Keratinocyte (primary cell): ENCODE measurements around the gene TSPAN18. TPM values are rescaled to one million over a fixed set of nuclear protein-coding genes. Genes with fewer than 3 reads are reported as not detected.

Source experiments
- DNase-seq: peaks from one replicate; pipeline ENCODE4 v3.0.0-alpha.2; 2011; ENCODE audit warnings: low read depth, missing footprints, low spot score
- FAIRE-seq: peaks from 2 replicates; lab custom pipeline; 2011; peaks lifted over from hg19 to GRCh38; lab: Jason Lieb, UNC
- H2AFZ ChIP-seq: 2 replicates; pipeline ENCODE4 v1.6.0; 2012; ENCODE audit warnings: low read length, control low read depth, inconsistent platforms; ENCODE audit not compliant: control insufficient read depth
- H3K27ac ChIP-seq: 2 replicates; pipeline ENCODE4 v1.5.1; 2011; ENCODE audit warnings: low read length; ENCODE audit not compliant: control insufficient read depth, insufficient read depth
- H3K27me3 ChIP-seq: 3 replicates; pipeline ENCODE4 v1.6.0; 2011; ENCODE audit warnings: low read length; ENCODE audit not compliant: control insufficient read depth, insufficient read depth; ENCODE audit errors: extremely low read depth
- H3K36me3 ChIP-seq, 2 experiments: 2 replicates in 1 of 2; 3 replicates in 1 of 2; pipeline ENCODE4 v1.5.1; 2011; ENCODE audit warnings: low read length in 2 of 2, mild to moderate bottlenecking in 1 of 2; ENCODE audit not compliant: control insufficient read depth in 2 of 2, insufficient read depth in 2 of 2; ENCODE audit errors: extremely low read depth in 1 of 2
- H3K4me1 ChIP-seq: 3 replicates; pipeline ENCODE4 v1.5.1; 2011; ENCODE audit warnings: low read length; ENCODE audit not compliant: control insufficient read depth, insufficient read depth; ENCODE audit errors: extremely low read depth
- H3K4me2 ChIP-seq: 3 replicates; pipeline ENCODE4 v1.6.0; 2011; ENCODE audit warnings: low read depth, low read length; ENCODE audit not compliant: control insufficient read depth, insufficient read depth; ENCODE audit errors: extremely low read depth
- H3K4me3 ChIP-seq, 3 experiments: fragments of 200-600 bp in 1 of 3; sonication (generic) in 1 of 3; 2 replicates in 2 of 3; 3 replicates in 1 of 3; pipeline ENCODE4 v1.5.1; 2011 to 2016; ENCODE audit warnings: low read length in 3 of 3, mild to moderate bottlenecking in 3 of 3, control low read depth in 2 of 3, inconsistent platforms in 1 of 3, low read depth in 1 of 3, mixed read lengths in 1 of 3, mixed run types in 1 of 3, moderate library complexity in 1 of 3; ENCODE audit not compliant: control insufficient read depth in 2 of 3, insufficient read depth in 2 of 3; ENCODE audit errors: extremely low read depth in 1 of 3
- H3K79me2 ChIP-seq: 2 replicates; pipeline ENCODE4 v1.6.0; 2012; ENCODE audit warnings: low read length; ENCODE audit not compliant: control insufficient read depth, insufficient read depth
- H3K9ac ChIP-seq: 3 replicates; pipeline ENCODE4 v1.6.0; 2011; ENCODE audit warnings: low read length; ENCODE audit not compliant: control insufficient read depth, insufficient read depth; ENCODE audit errors: extremely low read depth
- H3K9me1 ChIP-seq: 3 replicates; pipeline ENCODE4 v1.6.0; 2011; ENCODE audit warnings: low read length; ENCODE audit not compliant: control insufficient read depth, insufficient read depth; ENCODE audit errors: extremely low read depth
- H3K9me3 ChIP-seq: 2 replicates; pipeline ENCODE4 v1.5.1; 2012; ENCODE audit warnings: low read depth, low read length; ENCODE audit not compliant: control insufficient read depth
- H4K20me1 ChIP-seq: 3 replicates; pipeline ENCODE4 v1.6.0; 2011; ENCODE audit warnings: low read length; ENCODE audit not compliant: control insufficient read depth, insufficient read depth; ENCODE audit errors: extremely low read depth
- CTCF ChIP-seq, 3 experiments: IDR thresholded peaks in 1 of 3; conservative IDR thresholded peaks in 1 of 3; optimal IDR thresholded peaks in 1 of 3; 2 replicates in 2 of 3; 3 replicates in 1 of 3; pipeline versions ENCODE3 to v1.5.1; 2011; ENCODE audit warnings: low read length in 3 of 3, mild to moderate bottlenecking in 3 of 3, moderate library complexity in 2 of 3, control low read depth in 1 of 3, inconsistent platforms in 1 of 3; ENCODE audit not compliant: insufficient read depth in 2 of 3; ENCODE audit errors: extremely low read depth in 1 of 3
- EZH2 ChIP-seq: IDR thresholded peaks from one replicate; pipeline ENCODE4 v1.6.1; 2012; ENCODE audit warnings: inconsistent platforms, mild to moderate bottlenecking, low read length, moderate library complexity
- dilution Hi-C: fragments of 300-500 bp; cut with MboI; formaldehyde crosslinking; loops from one replicate; pipeline ENCODE4 v1.7.0; 2020; ENCODE audit warnings: low sequenced_read_pairs; ENCODE audit not compliant: extremely low pct_ligation_motif_present
- polyA plus RNA-seq, 5 experiments: library from polyadenylated mRNA; depleted of rRNA in 3 of 5; stranded (reverse) in 3 of 5; stranded (forward) in 1 of 5; unstranded in 1 of 5; fragments of >200 nt; gene quantifications; 1 replicate in 1 of 5; 2 replicates in 3 of 5; 3 replicates in 1 of 5; pipeline versions ENCODE4 v1.2.1 to v1.2.3, GENCODE V29; 2011 to 2012; ENCODE audit warnings: missing spikeins in 2 of 5, low read depth in 1 of 5, low replicate concordance in 1 of 5

TSPAN18 gene
- polyA plus RNA-seq, 1 donor (not counting 4 experiments of a cell fraction or from before 2014, with no cell fraction given) = not detected

GRCh38 chr11:44791316-44791925 is 64.7 kb downstream of the TSPAN18 start:
- dilution Hi-C loops = no loop called here
- no peak overlapping the region for H3K9ac ChIP-seq
- no peak overlapping the region for H3K27ac ChIP-seq
- H4K20me1 ChIP-seq = no peaks in the 10 kb centered on the region
- no peak overlapping the region for H2AFZ ChIP-seq
- FAIRE-seq (no peak), DNase-seq (no peak)
- H3K4me1 ChIP-seq = no peaks in the 10 kb centered on the region
- no peaks in the 10 kb centered on the region for H3K36me3 ChIP-seq
- H3K79me2 ChIP-seq = no peaks in the 10 kb centered on the region
- TF ChIP-seq EZH2 = no peak
- no peak for TF ChIP-seq CTCF (optimal IDR thresholded peaks at IDR 0.05 in 1 of 3, IDR thresholded peaks at IDR 0.05 in 1 of 3, conservative IDR thresholded peaks at IDR 0.05 in 1 of 3; ENCODE audit: extremely low read depth in 1 of 3, insufficient read depth in 2 of 3, low read length in 3 of 3)
- no peak overlapping the region for H3K4me2 ChIP-seq
- H3K9me1 ChIP-seq = no peaks in the 10 kb centered on the region
- H3K4me3 ChIP-seq = no peak overlapping the region
- no peaks in the 10 kb centered on the region for H3K9me3 ChIP-seq
- peaks cover under 1% of the 10 kb centered on the region for H3K27me3 ChIP-seq

GRCh38 chr11:44792171-44792570 is 65.4 kb downstream of the TSPAN18 start:
- Histone ChIP-seq H2AFZ (no peak overlapping the region), H3K9me1 (no peaks in the 10 kb centered on the region), H3K27ac (no peak overlapping the region), H3K36me3 (no peaks in the 10 kb centered on the region), H3K4me2 (no peak overlapping the region), H3K9ac (no peak overlapping the region), H3K79me2 (no peaks in the 10 kb centered on the region), H3K4me3 (no peak overlapping the region), H3K4me1 (no peaks in the 10 kb centered on the region), H4K20me1 (no peaks in the 10 kb centered on the region), H3K9me3 (no peaks in the 10 kb centered on the region), H3K27me3 (peaks cover 4% of the 10 kb centered on the region)
- no peak for FAIRE-seq
- no peak for TF ChIP-seq EZH2
- no peak for TF ChIP-seq CTCF (optimal IDR thresholded peaks at IDR 0.05 in 1 of 3, IDR thresholded peaks at IDR 0.05 in 1 of 3, conservative IDR thresholded peaks at IDR 0.05 in 1 of 3; ENCODE audit: extremely low read depth in 1 of 3, insufficient read depth in 2 of 3, low read length in 3 of 3)
- dilution Hi-C loops = no loop called here
- no peak for DNase-seq
